Astrocyte of the spinal cord (primary cell): ENCODE measurements around the gene NKAIN1.

Source experiments
- DNase-seq: peaks from one replicate; pipeline ENCODE4 v3.0.0; 2011; ENCODE audit warnings: low read depth, low spot score
- H3K4me3 ChIP-seq: 2 replicates; pipeline ENCODE4 v1.5.1; 2011; ENCODE audit warnings: low read depth, mild to moderate bottlenecking, low read length, moderate library complexity
- CTCF ChIP-seq: IDR thresholded peaks from 2 replicates; pipeline ENCODE4 v1.5.1; 2012; ENCODE audit warnings: low read depth, mild to moderate bottlenecking, low read length, inconsistent platforms
- in situ Hi-C: cut with HindIII; loops from 2 replicates; pipeline ENCODE4 v1.10.0; 2017; ENCODE audit warnings: low sequenced_read_pairs

Gene NKAIN1

GRCh38 chr1:31215065-31215570 is 24.6 kb downstream of the NKAIN1 start:
- no peak for TF ChIP-seq CTCF

GRCh38 chr1:31214316-31215064 is 25.2 kb downstream of the NKAIN1 start:
- no peak overlapping the region for H3K4me3 ChIP-seq
- no peak for DNase-seq
- in situ Hi-C loops, result no loop called here
- peak; percentile 7 for TF ChIP-seq CTCF

More at GRCh38 chr1:31215065-31215570, 24.6 kb downstream of the NKAIN1 start:
- in situ Hi-C loops, result no loop called here
- DNase-seq, result no peak
- no peak overlapping the region for H3K4me3 ChIP-seq

- DNase-seq, result no peak
- H3K4me3 ChIP-seq, result no peak overlapping the region
- TF ChIP-seq CTCF, result no peak
- in situ Hi-C loops, result no loop called here
These were observed 31.2 kb downstream of the NKAIN1 start for GRCh38 chr1:31208361-31208945.

GRCh38 chr1:31207569-31207968 is 32.1 kb downstream of the NKAIN1 start:
- TF ChIP-seq CTCF, result no peak
- in situ Hi-C loops, result no loop called here
- H3K4me3 ChIP-seq, result no peak overlapping the region
- no peak for DNase-seq

GRCh38 chr1:31207046-31207445 is 32.6 kb downstream of the NKAIN1 start:
- no peak for TF ChIP-seq CTCF
- in situ Hi-C loops, result no loop called here
- no peak overlapping the region for H3K4me3 ChIP-seq
- DNase-seq, result no peak

GRCh38 chr1:31203215-31203614 is 36.5 kb downstream of the NKAIN1 start:
- in situ Hi-C loops, result no loop called here
- no peak for DNase-seq
- TF ChIP-seq CTCF, result no peak
- H3K4me3 ChIP-seq, result no peak overlapping the region
